NCI-H345 treated with DMSO at 0.1 percent for 48 hours (cell line): ENCODE data around the gene HSPG2.

Experiments
- DNase-seq: peaks from one replicate; lab custom pipeline; 2025; ENCODE audit not compliant: unreplicated experiment; lab: John Stamatoyannopoulos, UW

The HSPG2 gene

GRCh38 chr1:21884456-21885235, 52.5 kb downstream of the HSPG2 start:
- no peak for DNase-seq

- DNase-seq, result no peak
Observed at GRCh38 chr1:21882721-21883415, 54.2 kb downstream of the HSPG2 start.

- DNase-seq, result no peak
Observed at GRCh38 chr1:21881250-21881649, 55.9 kb downstream of the HSPG2 start.

- DNase-seq, result no peak
Observed at GRCh38 chr1:21880619-21880970, 56.5 kb downstream of the HSPG2 start.

GRCh38 chr1:21879928-21880618, 57.0 kb downstream of the HSPG2 start:
- DNase-seq, result no peak

- DNase-seq, result no peak
Observed at GRCh38 chr1:21878840-21879478, 58.2 kb downstream of the HSPG2 start.

- no peak for DNase-seq
Observed at GRCh38 chr1:21878009-21878773, 58.9 kb downstream of the HSPG2 start.

- no peak for DNase-seq
Observed at GRCh38 chr1:21876267-21876666, 60.8 kb downstream of the HSPG2 start.

GRCh38 chr1:21875621-21876063, 61.5 kb downstream of the HSPG2 start:
- peak; percentile 79 for DNase-seq

- peak; percentile 53 for DNase-seq
Observed at GRCh38 chr1:21874778-21875547, 62.1 kb downstream of the HSPG2 start.

- DNase-seq, result peak; percentile 31
Observed at GRCh38 chr1:21874328-21874727, 62.8 kb downstream of the HSPG2 start.

- DNase-seq, result no peak
Observed at GRCh38 chr1:21873761-21874160, 63.3 kb downstream of the HSPG2 start.

GRCh38 chr1:21873174-21873573, 63.9 kb downstream of the HSPG2 start:
- no peak for DNase-seq

GRCh38 chr1:21872445-21873079, 64.5 kb downstream of the HSPG2 start:
- no peak for DNase-seq

GRCh38 chr1:21871943-21872342, 65.2 kb downstream of the HSPG2 start:
- no peak for DNase-seq

- no peak for DNase-seq
Observed at GRCh38 chr1:21870611-21871010, 66.5 kb downstream of the HSPG2 start.

- DNase-seq, result peak; percentile 86
Observed at GRCh38 chr1:21869620-21870121, 67.4 kb downstream of the HSPG2 start.

- peak; percentile 55 for DNase-seq
Observed at GRCh38 chr1:21868941-21869454, 68.1 kb downstream of the HSPG2 start.

- no peak for DNase-seq
Observed at GRCh38 chr1:21868482-21868881, 68.6 kb downstream of the HSPG2 start.
